TTC549 (cell line): Measurements from ENCODE around the gene PGGT1B.

Source experiments
- FAIRE-seq: peaks from 2 replicates; lab custom pipeline; 2012; peaks lifted over from hg19 to GRCh38; lab: Jason Lieb, UNC

The PGGT1B gene

DNA sequence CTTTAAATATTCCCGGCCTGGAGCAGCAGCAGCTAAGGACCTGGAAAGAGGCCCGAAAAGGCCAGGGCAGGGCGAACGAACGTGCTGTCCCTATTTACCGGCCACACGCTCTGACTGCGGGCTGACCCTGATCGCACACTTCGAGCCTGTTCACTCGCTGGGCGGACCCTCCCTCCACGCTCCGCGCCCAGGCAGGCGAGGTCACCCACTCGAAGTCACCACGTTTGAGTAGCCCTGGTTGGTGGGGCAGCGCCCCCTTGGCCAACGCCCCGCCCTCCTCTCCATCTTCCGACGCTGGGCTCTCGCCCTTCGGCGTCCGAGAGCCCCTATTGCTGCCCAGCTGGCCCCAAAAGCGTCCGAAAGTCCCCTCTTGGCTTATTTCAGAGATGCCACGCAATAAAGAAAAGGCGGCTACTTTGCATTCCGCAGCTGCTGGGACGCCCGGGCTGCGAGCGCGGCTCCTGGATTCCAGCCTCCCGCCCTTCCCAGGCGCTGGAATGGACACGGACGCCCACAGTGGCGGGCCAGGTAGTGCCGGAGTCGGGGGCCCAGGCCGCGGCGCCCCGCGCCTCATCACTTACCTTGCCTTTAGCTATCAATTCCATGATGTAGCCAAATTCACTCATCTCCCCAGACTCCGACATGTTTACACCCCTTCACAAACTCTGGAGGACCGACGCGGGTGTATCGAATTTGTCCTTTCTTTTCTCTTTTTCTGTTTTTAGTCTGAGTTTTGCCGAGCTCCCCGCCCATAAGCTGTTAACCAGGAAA, 83.1 kb downstream of the PGGT1B start:
- no peak for FAIRE-seq

DNA sequence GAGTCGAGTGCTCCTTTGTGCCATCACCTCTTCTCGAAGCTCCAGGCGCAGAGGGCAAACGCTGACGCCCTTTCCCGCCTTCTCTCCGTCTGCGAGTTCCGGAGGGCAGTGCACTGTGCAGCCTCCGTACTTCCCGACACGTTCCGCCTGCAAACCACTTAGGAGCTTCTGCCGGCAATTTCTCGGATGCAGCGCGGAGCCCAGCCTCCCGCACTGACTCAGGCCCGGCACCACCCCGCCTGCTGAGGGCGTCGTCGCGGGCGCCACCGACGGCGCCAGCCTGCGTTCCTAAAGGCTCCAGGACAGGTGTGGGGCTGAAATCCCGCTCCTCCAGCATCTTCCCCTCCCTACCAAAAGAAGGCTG, 83.7 kb downstream of the PGGT1B start:
- FAIRE-seq: no peak

DNA sequence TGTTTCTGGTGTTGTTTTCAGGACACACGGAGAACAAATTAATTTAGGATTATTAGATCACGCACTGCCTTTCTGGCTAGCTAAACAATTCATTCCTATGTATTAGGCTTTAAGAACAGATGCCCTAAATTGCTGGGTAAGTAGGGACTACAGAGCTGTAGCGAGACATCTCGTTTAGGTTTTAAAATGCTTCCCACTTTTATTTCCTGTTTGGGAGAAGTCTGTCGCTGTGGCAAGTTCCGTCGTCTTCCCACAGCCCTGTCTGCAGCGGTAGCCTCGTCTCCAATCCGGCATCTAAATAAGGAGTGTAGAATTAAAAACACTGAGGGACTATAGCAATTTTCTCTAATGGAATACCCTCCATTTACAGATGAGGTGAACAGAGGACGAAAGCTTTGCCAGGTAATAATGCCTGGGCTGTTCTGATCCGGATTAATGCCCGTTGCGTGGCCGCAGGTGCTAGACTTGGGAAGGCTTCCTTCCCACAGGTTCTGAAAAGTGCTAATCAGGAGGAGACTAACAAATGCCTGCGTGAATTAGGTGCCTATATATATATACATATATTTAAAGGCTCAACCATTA, 91.7 kb downstream of the PGGT1B start:
- no peak for FAIRE-seq

DNA sequence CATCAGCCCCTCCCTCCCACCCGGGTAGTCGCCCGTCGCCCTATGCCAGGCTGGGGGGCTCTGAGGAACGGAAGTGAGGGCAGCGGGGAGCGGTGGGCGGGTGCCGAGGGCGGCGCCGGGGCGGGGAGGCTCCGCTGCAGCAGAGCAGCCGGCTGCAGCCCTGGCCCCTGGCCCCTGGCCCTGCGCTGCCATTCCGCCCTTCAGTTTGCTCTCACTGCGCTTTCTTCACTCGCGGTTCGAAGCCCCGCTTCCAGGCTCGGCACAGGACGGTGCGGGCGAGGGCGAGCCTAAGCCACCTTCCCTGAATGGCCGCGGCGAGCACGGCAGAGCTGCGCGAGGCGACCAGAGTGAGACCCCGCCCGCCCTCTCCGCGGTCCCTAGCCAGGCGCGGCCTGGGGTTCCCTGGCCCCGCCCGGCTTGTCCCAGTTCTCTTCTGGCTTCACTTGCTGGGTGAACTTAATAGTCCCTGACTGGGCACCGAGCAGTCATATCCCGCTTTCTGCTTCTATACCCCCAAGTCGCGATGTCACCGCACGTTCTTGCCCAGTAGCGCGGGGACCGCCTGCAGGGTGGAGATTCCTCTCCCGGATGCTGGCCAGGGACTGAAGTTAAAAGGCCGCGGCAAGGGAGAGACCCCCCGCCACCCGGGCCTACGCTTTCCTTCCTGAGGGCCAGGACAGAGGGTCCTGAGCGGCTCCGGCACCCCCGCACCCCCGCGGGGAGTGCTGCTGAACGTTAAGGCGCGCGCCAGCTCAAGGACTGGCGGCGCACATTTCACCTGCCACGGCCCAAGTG, 92.3 kb downstream of the PGGT1B start:
- FAIRE-seq: no peak

DNA sequence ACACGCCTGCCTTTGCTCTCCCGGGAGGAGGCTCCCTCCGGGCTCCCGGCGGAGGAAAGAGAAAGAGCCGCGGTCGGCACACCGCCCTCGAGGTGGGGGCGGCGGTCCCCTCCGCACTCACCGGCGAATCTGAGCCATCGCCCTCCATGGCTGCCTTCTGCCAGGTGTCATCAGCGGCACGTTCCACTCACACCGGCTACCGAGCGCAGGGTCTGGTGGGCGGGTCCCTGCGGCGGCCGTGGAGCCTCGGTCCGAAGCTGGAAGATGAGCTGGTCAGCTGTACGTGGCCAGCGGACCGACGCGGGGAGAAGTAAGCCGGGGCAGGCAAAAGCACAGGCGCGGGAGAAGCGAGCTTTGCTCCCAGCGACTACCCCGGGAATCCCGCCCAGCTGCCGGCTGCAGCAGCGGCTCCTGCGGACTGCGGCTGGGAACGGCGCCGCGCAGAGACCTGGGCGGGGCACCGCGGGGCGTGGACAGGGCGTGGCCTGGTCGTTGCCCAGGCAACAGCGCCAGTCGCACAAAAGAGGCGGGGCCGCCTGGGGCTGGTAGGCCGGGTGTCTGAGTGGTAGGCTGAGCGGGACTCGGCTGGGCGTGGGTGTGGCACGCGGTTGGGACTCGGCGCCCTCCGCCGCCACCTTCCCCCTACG, 93.1 kb downstream of the PGGT1B start, which contains the start of gene TRIM36:
TSS of gene TRIM36 (minus strand) at position 422 of the 647 bp plus-strand sequence. CDS start at position 148, 274 bp downstream.
- FAIRE-seq: no peak

DNA sequence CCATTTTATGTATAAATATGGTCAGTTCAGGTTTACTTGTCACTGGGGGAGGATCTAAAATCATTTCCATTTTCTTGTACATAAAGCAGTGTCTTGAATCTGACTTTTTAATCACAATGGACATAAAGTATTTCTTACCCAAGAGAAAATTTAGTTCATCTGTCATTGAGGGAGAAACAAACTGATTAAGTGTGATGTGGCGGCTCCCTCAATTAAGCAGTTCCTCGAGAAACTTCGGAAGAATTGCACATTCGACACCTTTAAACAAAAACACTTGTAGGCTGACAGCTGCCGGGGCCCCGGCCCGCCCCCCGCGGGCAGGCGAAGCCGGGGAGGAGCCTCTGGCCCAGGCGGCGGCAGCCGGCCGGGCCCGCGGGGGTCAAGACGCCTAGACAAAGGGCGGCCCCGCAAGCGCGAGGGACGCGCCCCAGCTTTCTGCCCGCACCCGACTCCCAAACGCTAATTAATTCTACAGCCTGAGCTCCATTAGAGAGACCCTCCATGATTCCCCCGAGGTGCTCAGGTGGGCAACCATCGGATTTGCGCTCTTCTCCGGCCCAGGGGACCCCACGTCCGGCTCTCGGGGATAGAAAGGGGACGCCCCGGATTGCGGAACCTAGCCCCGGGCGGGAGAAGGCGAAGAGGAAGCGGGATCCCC, 93.7 kb downstream of the PGGT1B start:
- no peak for FAIRE-seq

DNA sequence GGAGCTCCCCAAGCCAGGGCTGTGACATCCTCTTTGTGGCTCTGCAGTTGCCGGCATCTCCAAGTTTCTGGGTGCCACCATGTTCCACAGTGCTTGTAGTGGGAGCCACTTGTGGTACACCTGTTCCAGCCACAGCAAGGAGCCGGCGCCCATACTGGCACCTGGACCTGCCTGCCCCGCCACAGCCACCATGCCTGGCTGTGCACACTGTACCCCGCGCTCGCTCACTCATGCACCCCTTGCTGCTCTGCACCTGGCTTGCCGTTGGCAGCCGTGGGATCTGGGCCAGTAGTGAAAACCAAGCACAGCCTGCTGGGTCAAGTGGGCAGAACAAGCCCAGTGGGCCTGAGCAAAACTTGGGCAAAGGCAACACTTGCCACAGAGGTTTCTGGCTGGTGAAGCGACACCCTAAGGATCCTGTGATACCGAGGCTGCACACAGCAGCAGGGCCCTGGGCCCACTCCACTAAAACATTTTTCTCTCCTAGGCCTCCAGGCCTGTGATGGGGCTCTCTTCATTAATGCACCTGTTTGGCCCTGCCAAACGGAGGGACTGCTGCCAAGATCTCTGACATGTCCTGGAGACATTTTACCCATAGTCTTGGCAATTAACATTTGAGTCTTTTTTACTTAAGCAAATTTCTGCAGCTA, 95.8 kb downstream of the PGGT1B start:
- no peak for FAIRE-seq

DNA sequence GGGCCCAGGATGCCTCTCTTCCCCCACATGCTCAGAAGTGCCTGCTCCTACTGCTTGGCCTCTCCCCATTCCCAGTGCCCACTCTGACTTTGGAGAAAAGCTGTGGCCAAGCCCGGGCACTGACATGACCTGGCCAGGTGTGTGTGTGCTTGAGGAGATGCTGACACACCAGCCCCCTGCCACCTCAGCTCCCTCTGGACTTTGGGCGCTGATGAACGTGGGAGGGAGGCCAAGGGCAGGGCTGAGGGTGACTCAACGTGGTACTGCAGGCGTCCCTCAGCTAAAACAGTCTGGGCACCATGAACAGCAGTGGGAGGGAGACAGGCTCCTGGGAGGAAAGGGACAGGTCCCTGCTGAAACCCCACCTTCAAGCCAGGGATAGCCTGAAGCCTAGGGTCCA, 96.9 kb downstream of the PGGT1B start:
- no peak for FAIRE-seq

DNA sequence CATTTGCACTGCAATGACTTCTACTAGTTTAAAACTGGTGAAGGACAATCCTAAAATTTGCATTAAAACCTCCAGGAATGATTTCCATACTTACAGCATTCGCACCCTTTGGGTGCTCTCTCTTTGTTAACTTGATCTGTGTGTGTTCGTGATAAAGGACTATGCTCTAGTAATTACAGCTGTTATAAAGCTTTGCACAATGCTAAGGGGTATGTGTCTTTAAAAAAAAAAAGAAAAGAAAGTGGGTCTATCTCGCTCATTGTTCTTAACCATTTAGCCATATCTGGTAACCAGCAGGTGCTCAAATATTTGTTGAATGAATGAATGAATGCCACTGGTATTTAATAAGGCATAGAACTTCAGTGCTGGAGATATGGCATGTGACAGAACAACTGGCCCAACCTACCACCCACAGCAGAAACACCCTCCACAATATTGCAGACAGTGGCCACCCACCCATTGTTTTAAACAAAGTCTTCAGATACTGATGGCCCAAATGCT, 101.7 kb downstream of the PGGT1B start:
- FAIRE-seq: no peak
